CD4-positive, alpha-beta memory T cell (primary cell): ENCODE measurements around the gene SNED1. TPM values are rescaled to one million over a fixed set of nuclear protein-coding genes. Genes with fewer than 3 reads are reported as not detected.

Experiments
- CTCF ChIA-PET: fragments of 350-600 bp; sonication (Branson Sonifier 250); formaldehyde crosslinking; loops from one replicate; lab custom pipeline; 2021; ENCODE audit warnings: inconsistent platforms; ENCODE audit not compliant: partially characterized antibody; lab: Charles Lee
- POLR2A ChIA-PET: fragments of 350-600 bp; sonication (Branson Sonifier 250); formaldehyde crosslinking; loops from one replicate; lab custom pipeline; 2021; ENCODE audit not compliant: partially characterized antibody; lab: Charles Lee
- DNase-seq, 5 donors: peaks; one replicate each; pipeline versions ENCODE4 v3.0.0 to v3.0.0-alpha.2; 2020 to 2022; ENCODE audit warnings: mixed read lengths in 1 of 5
- H3K27ac ChIP-seq: one replicate; pipeline ENCODE4 v1.7.0; 2013; ENCODE audit warnings: low read depth, low read length
- H3K27me3 ChIP-seq: 2 replicates; pipeline ENCODE4 v1.7.0; 2013; ENCODE audit warnings: mild to moderate bottlenecking, low read length, moderate library complexity; ENCODE audit not compliant: insufficient read depth
- H3K36me3 ChIP-seq: 2 replicates; pipeline ENCODE4 v1.7.0; 2013; ENCODE audit warnings: mild to moderate bottlenecking, low read length, moderate library complexity; ENCODE audit not compliant: insufficient read depth
- H3K4me1 ChIP-seq: 2 replicates; pipeline ENCODE4 v1.7.0; 2013; ENCODE audit warnings: mild to moderate bottlenecking, low read length, moderate library complexity; ENCODE audit not compliant: insufficient read depth
- H3K4me3 ChIP-seq, 2 donors: one replicate each; pipeline ENCODE4 v1.7.0; 2013; ENCODE audit warnings: low read length in 2 of 2, mild to moderate bottlenecking in 1 of 2
- H3K9me3 ChIP-seq, 2 donors: one replicate each; pipeline ENCODE4 v1.7.0; 2013; ENCODE audit warnings: low read length in 2 of 2, control low read depth in 1 of 2; ENCODE audit not compliant: control insufficient read depth in 1 of 2
- H3K27ac Mint-ChIP-seq, 7 donors: one replicate each; pipeline ENCODE4 v1.8.0; 2020 to 2021; ENCODE audit warnings: mixed read lengths in 7 of 7, mild to moderate bottlenecking in 6 of 7, inconsistent platforms in 3 of 7, moderate library complexity in 3 of 7
- H3K27me3 Mint-ChIP-seq, 2 donors: one replicate each; pipeline ENCODE4 v1.8.0; 2020 to 2021; ENCODE audit warnings: mixed read lengths in 2 of 2
- H3K36me3 Mint-ChIP-seq, 2 donors: one replicate each; pipeline ENCODE4 v1.8.0; 2020 to 2021; ENCODE audit warnings: mixed read lengths in 2 of 2, inconsistent platforms in 1 of 2, mild to moderate bottlenecking in 1 of 2
- H3K4me1 Mint-ChIP-seq, 4 donors: one replicate each; pipeline ENCODE4 v1.8.0; 2020 to 2021; ENCODE audit warnings: mixed read lengths in 4 of 4, mild to moderate bottlenecking in 1 of 4
- H3K4me3 Mint-ChIP-seq, 8 donors: one replicate each; pipeline ENCODE4 v1.8.0; 2020 to 2021; ENCODE audit warnings: mixed read lengths in 8 of 8, mild to moderate bottlenecking in 7 of 8, moderate library complexity in 6 of 8, inconsistent platforms in 3 of 8
- H3K9me3 Mint-ChIP-seq, 8 donors: one replicate each; pipeline ENCODE4 v1.8.0; 2020 to 2021; ENCODE audit warnings: mixed read lengths in 8 of 8, mild to moderate bottlenecking in 5 of 8, inconsistent platforms in 3 of 8, moderate library complexity in 1 of 8
- intact Hi-C: fragments of 100-400 bp; cut with micrococcal nuclease; formaldehyde crosslinking; loops from one replicate; pipeline ENCODE4 v1.15.1; 2023
- polyA plus RNA-seq, 2 donors: library from polyadenylated mRNA; unstranded; fragments of 300-500 nt; fragmentation: Illumina TruSeq; gene quantifications; one replicate each; pipeline ENCODE4 v1.2.3, GENCODE V29; 2021
- total RNA-seq, 2 experiments: library from RNA; stranded (reverse); gene quantifications; one replicate each; pipeline ENCODE4 v1.2.3, GENCODE V29; 2021

Gene SNED1
- total and polyA plus RNA-seq, 4 experiments from 2014 or later, result 1.6 to 90.1 (median 44.2) TPM

- intact Hi-C loops, result no loop called here
- no peaks in the 10 kb centered on the region for H3K9me3 Mint-ChIP-seq
- no peak for DNase-seq
- peaks cover 2 to 7% of the 10 kb centered on the region in 2 donors for H3K27me3 Mint-ChIP-seq
- H3K27ac Mint-ChIP-seq, result no peak overlapping the region
- no peaks in the 10 kb centered on the region for H3K4me1 ChIP-seq
- no peak overlapping the region for H3K4me3 Mint-ChIP-seq
- H3K36me3 Mint-ChIP-seq, result no peaks in the 10 kb centered on the region
- H3K27ac ChIP-seq, result no peak overlapping the region
- no peaks in the 10 kb centered on the region for H3K27me3 ChIP-seq
- H3K9me3 ChIP-seq, result no peaks in the 10 kb centered on the region
- ChIA-PET POLR2A (no interaction called here), CTCF (no interaction called here)
- H3K36me3 ChIP-seq, result no peaks in the 10 kb centered on the region
- no peak overlapping the region for H3K4me3 ChIP-seq
- no peaks in the 10 kb centered on the region for H3K4me1 Mint-ChIP-seq
Measured at GRCh38 chr2:240953426-240954410, 44.7 kb upstream of the SNED1 start.

GRCh38 chr2:240954436-240955305, 43.7 kb upstream of the SNED1 start:
- DNase-seq, result no peak
- CTCF ChIA-PET, result no interaction called here
- intact Hi-C loops, result no loop called here

GRCh38 chr2:240955306-240956170, 42.9 kb upstream of the SNED1 start:
- Mint-ChIP-seq H3K9me3 (no peaks in the 10 kb centered on the region), H3K4me3 (no peak overlapping the region), H3K27ac (no peak overlapping the region), H3K27me3 (peaks cover 2 to 7% of the 10 kb centered on the region in 2 donors), H3K4me1 (no peaks in the 10 kb centered on the region), H3K36me3 (no peaks in the 10 kb centered on the region)
- ChIA-PET CTCF (no interaction called here), POLR2A (no interaction called here)
- intact Hi-C loops, result no loop called here
- H3K36me3 ChIP-seq, result no peaks in the 10 kb centered on the region
- no peak overlapping the region for H3K27ac ChIP-seq
- DNase-seq, result no peak
- no peaks in the 10 kb centered on the region for H3K4me1 ChIP-seq
- H3K27me3 ChIP-seq, result no peaks in the 10 kb centered on the region
- no peak overlapping the region for H3K4me3 ChIP-seq
- no peaks in the 10 kb centered on the region for H3K9me3 ChIP-seq

More at GRCh38 chr2:240954436-240955305, 43.7 kb upstream of the SNED1 start:
- no peaks in the 10 kb centered on the region for H3K36me3 ChIP-seq
- no peaks in the 10 kb centered on the region for H3K27me3 ChIP-seq
- POLR2A ChIA-PET, result no interaction called here
- Mint-ChIP-seq H3K4me1 (no peaks in the 10 kb centered on the region), H3K9me3 (no peaks in the 10 kb centered on the region), H3K27ac (no peak overlapping the region), H3K4me3 (no peak overlapping the region), H3K27me3 (peaks cover 2 to 7% of the 10 kb centered on the region in 2 donors), H3K36me3 (no peaks in the 10 kb centered on the region)
- H3K4me1 ChIP-seq, result no peaks in the 10 kb centered on the region
- no peak overlapping the region for H3K27ac ChIP-seq
- H3K9me3 ChIP-seq, result no peaks in the 10 kb centered on the region
- H3K4me3 ChIP-seq, result no peak overlapping the region

- no peaks in the 10 kb centered on the region for H3K9me3 Mint-ChIP-seq
- ChIA-PET POLR2A (no interaction called here), CTCF (no interaction called here)
- Histone ChIP-seq H3K36me3 (no peaks in the 10 kb centered on the region), H3K9me3 (no peaks in the 10 kb centered on the region), H3K27ac (no peak overlapping the region), H3K4me3 (no peak overlapping the region), H3K4me1 (no peaks in the 10 kb centered on the region), H3K27me3 (no peaks in the 10 kb centered on the region)
- no peaks in the 10 kb centered on the region for H3K4me1 Mint-ChIP-seq
- intact Hi-C loops, result no loop called here
- H3K4me3 Mint-ChIP-seq, result no peak overlapping the region
- no peak for DNase-seq
- H3K27me3 Mint-ChIP-seq, result peaks cover 2 to 7% of the 10 kb centered on the region in 2 donors
- H3K27ac Mint-ChIP-seq, result no peak overlapping the region
- no peaks in the 10 kb centered on the region for H3K36me3 Mint-ChIP-seq
Measured at GRCh38 chr2:240956171-240956934, 42.1 kb upstream of the SNED1 start.

GRCh38 chr2:240956935-240957655, 41.3 kb upstream of the SNED1 start:
- CTCF ChIA-PET, result no interaction called here
- no peak overlapping the region for H3K4me3 ChIP-seq

DNA sequence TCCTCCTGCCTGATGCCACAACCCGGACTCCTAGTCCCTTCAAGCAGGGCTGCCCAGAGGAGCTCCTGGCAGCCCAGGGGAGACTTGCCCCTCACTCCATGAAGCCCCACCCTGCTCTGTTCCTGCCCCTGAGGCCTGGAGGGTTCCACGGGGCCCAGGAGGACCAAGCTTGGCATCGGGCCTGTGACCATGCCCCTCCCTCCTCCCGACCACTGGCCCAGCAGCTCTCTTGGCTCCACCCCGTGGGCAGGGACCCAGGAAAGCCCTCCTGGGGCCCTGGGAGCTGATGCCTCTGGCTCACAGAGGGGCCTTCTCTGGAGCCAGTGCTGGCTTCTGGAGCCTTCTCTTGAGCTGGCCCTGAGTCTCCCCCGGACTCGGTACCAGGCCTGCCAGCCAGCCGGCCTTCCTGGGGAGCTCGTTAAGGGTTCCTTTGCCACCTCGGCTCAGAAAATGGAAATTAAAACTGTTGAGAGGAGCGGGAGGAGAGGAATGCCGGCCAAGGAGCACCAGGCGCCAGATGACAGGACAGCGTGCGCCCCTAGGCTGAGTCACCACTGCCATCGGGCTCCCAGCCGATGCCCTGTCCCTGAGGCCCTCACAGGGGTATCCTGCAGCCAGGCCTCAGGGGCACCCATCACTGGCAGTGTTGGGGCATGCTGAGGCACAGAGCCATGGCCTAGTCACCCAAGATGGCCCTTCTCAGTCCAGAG, 40.6 kb upstream of the SNED1 start:
- ChIA-PET POLR2A (no interaction called here), CTCF (no interaction called here)
- no peaks in the 10 kb centered on the region for H3K36me3 Mint-ChIP-seq
- Histone ChIP-seq H3K36me3 (no peaks in the 10 kb centered on the region), H3K4me3 (no peak overlapping the region), H3K9me3 (no peaks in the 10 kb centered on the region), H3K4me1 (no peaks in the 10 kb centered on the region), H3K27ac (no peak overlapping the region), H3K27me3 (no peaks in the 10 kb centered on the region)
- H3K4me1 Mint-ChIP-seq, result no peaks in the 10 kb centered on the region
- no peak overlapping the region for H3K27ac Mint-ChIP-seq
- intact Hi-C loops, result no loop called here
- no peak overlapping the region for H3K4me3 Mint-ChIP-seq
- no peaks in the 10 kb centered on the region for H3K9me3 Mint-ChIP-seq
- H3K27me3 Mint-ChIP-seq, result peaks cover 2 to 7% of the 10 kb centered on the region in 2 donors
- DNase-seq, result no peak

More at GRCh38 chr2:240956935-240957655, 41.3 kb upstream of the SNED1 start:
- POLR2A ChIA-PET, result no interaction called here
- Histone ChIP-seq H3K4me1 (no peaks in the 10 kb centered on the region), H3K27ac (no peak overlapping the region), H3K27me3 (no peaks in the 10 kb centered on the region), H3K9me3 (no peaks in the 10 kb centered on the region), H3K36me3 (no peaks in the 10 kb centered on the region)
- no peaks in the 10 kb centered on the region for H3K36me3 Mint-ChIP-seq
- H3K9me3 Mint-ChIP-seq, result no peaks in the 10 kb centered on the region
- H3K27me3 Mint-ChIP-seq, result peaks cover 2 to 7% of the 10 kb centered on the region in 2 donors
- DNase-seq, result no peak
- H3K4me3 Mint-ChIP-seq, result no peak overlapping the region
- no peak overlapping the region for H3K27ac Mint-ChIP-seq
- intact Hi-C loops, result no loop called here
- H3K4me1 Mint-ChIP-seq, result no peaks in the 10 kb centered on the region
